Vagina (tissue), 2 donors: ENCODE data around the gene RADIL.

Experiments
- POLR2A ChIP-seq, 2 donors: fragments of 450-650 bp; IDR thresholded peaks; one replicate each; pipeline ENCODE4 v1.6.1; 2017; ENCODE audit warnings: antibody characterized with exemption in 2 of 2, mild to moderate bottlenecking in 2 of 2, moderate library complexity in 2 of 2
- POLR2AphosphoS5 ChIP-seq, 2 donors: sonication (generic); formaldehyde crosslinking; IDR thresholded peaks; one replicate each; pipeline ENCODE4 v1.9.0; 2017; ENCODE audit warnings: antibody characterized with exemption in 2 of 2, mild to moderate bottlenecking in 2 of 2, low read depth in 1 of 2; ENCODE audit not compliant: insufficient read depth in 1 of 2
- TF ChIP-seq, protein P1 (sequence below), 3 experiments: fragments of 450-650 bp in 2 of 3; fragments of 200-600 bp in 1 of 3; sonication (generic) in 1 of 3; IDR thresholded peaks; one replicate each; pipeline ENCODE4 v1.5.1; 2017 to 2019; ENCODE audit warnings: antibody characterized with exemption in 3 of 3, mild to moderate bottlenecking in 2 of 3, moderate library complexity in 2 of 3

DNA sequence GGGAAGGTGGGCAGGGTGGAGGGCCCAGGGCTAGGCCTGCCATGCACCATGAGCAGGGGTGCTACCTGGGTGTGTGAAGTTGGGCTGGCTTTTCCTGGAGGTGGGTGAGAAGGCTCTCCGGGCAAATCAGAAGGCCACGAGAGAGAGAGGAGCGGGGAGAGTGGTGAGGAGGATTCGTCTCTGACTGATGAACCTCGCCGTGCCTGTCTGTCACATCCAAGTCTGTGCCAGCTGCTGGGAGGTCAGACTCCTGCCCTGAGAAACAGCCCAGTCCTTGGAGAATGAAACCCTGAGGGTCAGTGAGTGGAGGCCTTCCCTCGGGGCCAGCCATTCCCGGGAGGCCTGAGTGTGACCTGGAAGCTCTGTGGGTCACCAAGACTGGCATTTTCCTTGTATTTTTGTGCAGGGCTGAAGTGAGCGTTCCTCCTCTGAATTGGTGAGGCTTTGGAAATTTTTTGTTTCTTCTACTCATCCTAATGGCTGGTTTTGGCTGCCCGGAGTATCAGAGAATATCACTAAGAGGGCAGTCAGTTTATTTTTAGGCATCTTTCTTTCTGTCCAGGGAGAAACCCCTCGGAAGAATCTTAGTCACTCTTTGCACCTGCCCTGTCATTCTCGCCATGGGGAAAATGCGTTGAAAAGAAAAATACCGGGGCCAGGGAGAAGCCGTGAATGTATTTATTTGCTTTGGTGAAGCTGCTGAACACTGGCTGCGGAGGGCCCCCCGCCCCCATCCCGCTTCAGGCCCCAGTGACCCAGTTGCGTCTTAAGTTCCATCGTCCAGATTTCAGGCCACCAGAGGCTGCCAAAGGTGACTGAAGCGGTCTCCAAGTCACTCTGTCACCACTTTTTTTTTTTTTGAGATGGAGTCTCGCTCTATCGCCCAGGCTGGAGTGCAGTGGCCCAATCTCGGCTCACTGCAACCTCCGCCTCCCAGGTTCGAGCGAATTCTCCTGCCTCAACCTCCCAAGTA, 114.6 kb downstream of the RADIL start:
- TF ChIP-seq, protein P1, sequence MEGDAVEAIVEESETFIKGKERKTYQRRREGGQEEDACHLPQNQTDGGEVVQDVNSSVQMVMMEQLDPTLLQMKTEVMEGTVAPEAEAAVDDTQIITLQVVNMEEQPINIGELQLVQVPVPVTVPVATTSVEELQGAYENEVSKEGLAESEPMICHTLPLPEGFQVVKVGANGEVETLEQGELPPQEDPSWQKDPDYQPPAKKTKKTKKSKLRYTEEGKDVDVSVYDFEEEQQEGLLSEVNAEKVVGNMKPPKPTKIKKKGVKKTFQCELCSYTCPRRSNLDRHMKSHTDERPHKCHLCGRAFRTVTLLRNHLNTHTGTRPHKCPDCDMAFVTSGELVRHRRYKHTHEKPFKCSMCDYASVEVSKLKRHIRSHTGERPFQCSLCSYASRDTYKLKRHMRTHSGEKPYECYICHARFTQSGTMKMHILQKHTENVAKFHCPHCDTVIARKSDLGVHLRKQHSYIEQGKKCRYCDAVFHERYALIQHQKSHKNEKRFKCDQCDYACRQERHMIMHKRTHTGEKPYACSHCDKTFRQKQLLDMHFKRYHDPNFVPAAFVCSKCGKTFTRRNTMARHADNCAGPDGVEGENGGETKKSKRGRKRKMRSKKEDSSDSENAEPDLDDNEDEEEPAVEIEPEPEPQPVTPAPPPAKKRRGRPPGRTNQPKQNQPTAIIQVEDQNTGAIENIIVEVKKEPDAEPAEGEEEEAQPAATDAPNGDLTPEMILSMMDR (IDR thresholded peaks at IDR 0.05): no peak
- TF ChIP-seq POLR2A (IDR thresholded peaks at IDR 0.05): no peak
- TF ChIP-seq POLR2AphosphoS5 (IDR thresholded peaks at IDR 0.05; ENCODE audit: insufficient read depth in 1 of 2, low read depth in 1 of 2): no peak
